ENCODE measurements around the gene ASTN2. TPM values are rescaled to one million over a fixed set of nuclear protein-coding genes. Genes with fewer than 3 reads are reported as not detected.

The ASTN2 gene
- total RNA-seq, 1 experiment from 2014 or later = 7.4 TPM

GRCh38 chr9:116720111-116720510 is 694.7 kb downstream of the ASTN2 start:
- no peak for DNase-seq
- no peaks in the 10 kb centered on the region for H3K27me3 ChIP-seq (ENCODE audit: control insufficient read depth, insufficient read depth, low read length)
- H3K36me3 ChIP-seq (replicated peaks; ENCODE audit: control insufficient read depth, insufficient read depth, low read length) = no peaks in the 10 kb centered on the region
- no peak overlapping the region for H3K4me3 ChIP-seq (ENCODE audit: insufficient read depth, low read depth, low read length)

GRCh38 chr9:116718111-116718510 is 696.7 kb downstream of the ASTN2 start:
- no peak for DNase-seq
- H3K27me3 ChIP-seq (ENCODE audit: control insufficient read depth, insufficient read depth, low read length) = no peaks in the 10 kb centered on the region

GRCh38 chr9:116717150-116717549 is 697.7 kb downstream of the ASTN2 start:
- no peak overlapping the region for H3K4me3 ChIP-seq (ENCODE audit: insufficient read depth, low read depth, low read length)
- H3K27me3 ChIP-seq (ENCODE audit: control insufficient read depth, insufficient read depth, low read length) = no peaks in the 10 kb centered on the region
- no peaks in the 10 kb centered on the region for H3K36me3 ChIP-seq (replicated peaks; ENCODE audit: control insufficient read depth, insufficient read depth, low read length)
- no peak for DNase-seq

More at GRCh38 chr9:116718111-116718510, 696.7 kb downstream of the ASTN2 start:
- no peaks in the 10 kb centered on the region for H3K36me3 ChIP-seq (replicated peaks; ENCODE audit: control insufficient read depth, insufficient read depth, low read length)
- no peak overlapping the region for H3K4me3 ChIP-seq (ENCODE audit: insufficient read depth, low read depth, low read length)

GRCh38 chr9:116716438-116716837 is 698.4 kb downstream of the ASTN2 start:
- H3K4me3 ChIP-seq (ENCODE audit: insufficient read depth, low read depth, low read length) = no peak overlapping the region
- DNase-seq = no peak
- no peaks in the 10 kb centered on the region for H3K36me3 ChIP-seq (replicated peaks; ENCODE audit: control insufficient read depth, insufficient read depth, low read length)
- H3K27me3 ChIP-seq (ENCODE audit: control insufficient read depth, insufficient read depth, low read length) = no peaks in the 10 kb centered on the region

GRCh38 chr9:116715751-116716150 is 699.1 kb downstream of the ASTN2 start:
- no peak for DNase-seq
- H3K27me3 ChIP-seq (ENCODE audit: control insufficient read depth, insufficient read depth, low read length) = no peaks in the 10 kb centered on the region
- H3K4me3 ChIP-seq (ENCODE audit: insufficient read depth, low read depth, low read length) = no peak overlapping the region
- H3K36me3 ChIP-seq (replicated peaks; ENCODE audit: control insufficient read depth, insufficient read depth, low read length) = no peaks in the 10 kb centered on the region

- Histone ChIP-seq H3K36me3 (replicated peaks; ENCODE audit: control insufficient read depth, insufficient read depth, low read length) (no peaks in the 10 kb centered on the region), H3K27me3 (ENCODE audit: control insufficient read depth, insufficient read depth, low read length) (no peaks in the 10 kb centered on the region), H3K4me3 (ENCODE audit: insufficient read depth, low read depth, low read length) (no peak overlapping the region)
- DNase-seq = no peak
Observed at GRCh38 chr9:116713271-116713670, 701.6 kb downstream of the ASTN2 start.

- Histone ChIP-seq H3K4me3 (ENCODE audit: insufficient read depth, low read depth, low read length) (no peak overlapping the region), H3K36me3 (replicated peaks; ENCODE audit: control insufficient read depth, insufficient read depth, low read length) (no peaks in the 10 kb centered on the region), H3K27me3 (ENCODE audit: control insufficient read depth, insufficient read depth, low read length) (no peaks in the 10 kb centered on the region)
- no peak for DNase-seq
Observed at GRCh38 chr9:116712781-116713180, 702.1 kb downstream of the ASTN2 start.

GRCh38 chr9:116706310-116707290 is 708.3 kb downstream of the ASTN2 start:
- Histone ChIP-seq H3K36me3 (replicated peaks; ENCODE audit: control insufficient read depth, insufficient read depth, low read length) (no peaks in the 10 kb centered on the region), H3K4me3 (ENCODE audit: insufficient read depth, low read depth, low read length) (no peak overlapping the region), H3K27me3 (ENCODE audit: control insufficient read depth, insufficient read depth, low read length) (no peaks in the 10 kb centered on the region)
- DNase-seq = no peak

- no peak overlapping the region for H3K4me3 ChIP-seq (ENCODE audit: insufficient read depth, low read depth, low read length)
- DNase-seq = no peak
- no peaks in the 10 kb centered on the region for H3K36me3 ChIP-seq (replicated peaks; ENCODE audit: control insufficient read depth, insufficient read depth, low read length)
- H3K27me3 ChIP-seq (ENCODE audit: control insufficient read depth, insufficient read depth, low read length) = no peaks in the 10 kb centered on the region
Observed at GRCh38 chr9:116705531-116705930, 709.3 kb downstream of the ASTN2 start.

GRCh38 chr9:116704470-116704869 is 710.4 kb downstream of the ASTN2 start:
- Histone ChIP-seq H3K27me3 (ENCODE audit: control insufficient read depth, insufficient read depth, low read length) (no peaks in the 10 kb centered on the region), H3K4me3 (ENCODE audit: insufficient read depth, low read depth, low read length) (no peak overlapping the region), H3K36me3 (replicated peaks; ENCODE audit: control insufficient read depth, insufficient read depth, low read length) (no peaks in the 10 kb centered on the region; the same call in 1 of the 2 replicates)
- DNase-seq = no peak

- H3K27me3 ChIP-seq (ENCODE audit: control insufficient read depth, insufficient read depth, low read length) = no peaks in the 10 kb centered on the region
- H3K4me3 ChIP-seq (ENCODE audit: insufficient read depth, low read depth, low read length) = no peak overlapping the region
- peaks cover 2% of the 10 kb centered on the region for H3K36me3 ChIP-seq (replicated peaks; ENCODE audit: control insufficient read depth, insufficient read depth, low read length)
- no peak for DNase-seq
Observed at GRCh38 chr9:116703634-116704033, 711.2 kb downstream of the ASTN2 start.

GRCh38 chr9:116701940-116702642 is 712.8 kb downstream of the ASTN2 start:
- no peak for DNase-seq
- Histone ChIP-seq H3K27me3 (ENCODE audit: control insufficient read depth, insufficient read depth, low read length) (no peaks in the 10 kb centered on the region), H3K4me3 (ENCODE audit: insufficient read depth, low read depth, low read length) (no peak overlapping the region), H3K36me3 (replicated peaks; ENCODE audit: control insufficient read depth, insufficient read depth, low read length) (peaks cover 8% of the 10 kb centered on the region)

- Histone ChIP-seq H3K36me3 (replicated peaks; ENCODE audit: control insufficient read depth, insufficient read depth, low read length) (peaks cover 8% of the 10 kb centered on the region), H3K27me3 (ENCODE audit: control insufficient read depth, insufficient read depth, low read length) (no peaks in the 10 kb centered on the region), H3K4me3 (ENCODE audit: insufficient read depth, low read depth, low read length) (no peak overlapping the region)
- DNase-seq = no peak
Observed at GRCh38 chr9:116700882-116701865, 713.7 kb downstream of the ASTN2 start.

GRCh38 chr9:116700279-116700678 is 714.6 kb downstream of the ASTN2 start:
- no peak overlapping the region for H3K4me3 ChIP-seq (ENCODE audit: insufficient read depth, low read depth, low read length)
- H3K27me3 ChIP-seq (ENCODE audit: control insufficient read depth, insufficient read depth, low read length) = no peaks in the 10 kb centered on the region
- DNase-seq = no peak
- peaks cover 8% of the 10 kb centered on the region for H3K36me3 ChIP-seq (replicated peaks; ENCODE audit: control insufficient read depth, insufficient read depth, low read length)

Data from H7 (cell line).